ENCODE results near the gene TECR.

Gene TECR

GRCh38 chr19:14520543-14520942 lies 8.9 kb upstream of the TECR start:
- peaks cover 21 to 26% (median 25%) of the 10 kb centered on the region in 11 experiments for H4K20me1 ChIP-seq
- no peaks in the 10 kb centered on the region for H3K27me3 ChIP-seq
- no peak overlapping the region for H3K4me3 ChIP-seq
- peaks cover 52 to 61% (median 58%) of the 10 kb centered on the region in 10 experiments for H3K4me1 ChIP-seq
- peak overlapping the region in 8 of 11 experiments; percentile 75 to 96 (median 82); a peak in 11 of 22 replicates for H3K4me2 ChIP-seq
- peak overlapping the region in 1 of 11 experiments; percentile 64; a peak in 1 of 22 replicates for H3K9ac ChIP-seq
- H3K9me3 ChIP-seq (replicated peaks in 1 of 11), result no peaks in the 10 kb centered on the region
- H3K27ac ChIP-seq, result peak overlapping the region in 6 of 11 experiments; percentile 76 to 83 (median 78); a peak in 11 of 22 replicates
- H3K36me3 ChIP-seq, result peaks cover 12 to 19% (median 17%) of the 10 kb centered on the region in 11 experiments
- no peak for TF ChIP-seq Cebpa-rat (IDR thresholded peaks at IDR 0.05)

DNA sequence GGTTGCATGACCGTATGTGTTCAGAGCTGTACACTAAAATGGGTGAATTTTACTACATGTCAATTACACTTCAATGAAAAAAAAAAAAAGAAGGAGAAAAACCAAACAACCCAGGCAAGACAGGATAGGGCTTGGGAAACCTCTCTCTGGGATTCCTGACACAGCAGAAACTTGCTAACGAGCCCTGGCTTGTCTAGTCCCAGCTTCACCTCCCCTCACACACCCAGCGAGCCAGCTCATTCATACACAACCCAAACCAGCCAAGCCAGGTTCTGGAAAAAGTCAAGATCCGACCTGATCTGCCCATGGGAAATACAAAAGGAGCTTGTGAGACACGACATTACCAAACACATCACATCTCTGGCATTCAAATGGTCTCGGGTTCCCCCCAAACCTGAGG lies 3.7 kb upstream of the TECR start:
- no peaks in the 10 kb centered on the region for H3K27me3 ChIP-seq
- H3K4me3 ChIP-seq, result no peak overlapping the region
- peaks cover 26 to 42% (median 39%) of the 10 kb centered on the region in 10 experiments for H3K4me1 ChIP-seq
- no peak overlapping the region for H3K9ac ChIP-seq
- H4K20me1 ChIP-seq, result peaks cover 0 to 9% (median 3%) of the 10 kb centered on the region in 11 experiments; a peak in 10 of 22 replicates
- H3K4me2 ChIP-seq, result no peak overlapping the region
- no peaks in the 10 kb centered on the region for H3K36me3 ChIP-seq
- no peak for TF ChIP-seq Cebpa-rat (IDR thresholded peaks at IDR 0.05)
- H3K9me3 ChIP-seq (replicated peaks in 1 of 11), result no peaks in the 10 kb centered on the region
- no peak overlapping the region for H3K27ac ChIP-seq

GRCh38 chr19:14526423-14526822 lies 3.0 kb upstream of the TECR start:
- Histone ChIP-seq H3K27me3 (no peaks in the 10 kb centered on the region), H3K9ac (0 out of 22 replicates have a peak overlapping the region, but pooled peaks of 1 of the 11 experiments have one; percentile 3), H4K20me1 (peaks cover 0 to 16% (median 9%) of the 10 kb centered on the region in 11 experiments; a peak in 11 of 22 replicates), H3K27ac (no peak overlapping the region), H3K4me1 (peaks cover 33 to 48% (median 46%) of the 10 kb centered on the region in 10 experiments), H3K4me3 (no peak overlapping the region), H3K4me2 (no peak overlapping the region), H3K9me3 (replicated peaks in 1 of 11) (no peaks in the 10 kb centered on the region), H3K36me3 (no peaks in the 10 kb centered on the region)
- TF ChIP-seq Cebpa-rat (IDR thresholded peaks at IDR 0.05), result no peak

DNA sequence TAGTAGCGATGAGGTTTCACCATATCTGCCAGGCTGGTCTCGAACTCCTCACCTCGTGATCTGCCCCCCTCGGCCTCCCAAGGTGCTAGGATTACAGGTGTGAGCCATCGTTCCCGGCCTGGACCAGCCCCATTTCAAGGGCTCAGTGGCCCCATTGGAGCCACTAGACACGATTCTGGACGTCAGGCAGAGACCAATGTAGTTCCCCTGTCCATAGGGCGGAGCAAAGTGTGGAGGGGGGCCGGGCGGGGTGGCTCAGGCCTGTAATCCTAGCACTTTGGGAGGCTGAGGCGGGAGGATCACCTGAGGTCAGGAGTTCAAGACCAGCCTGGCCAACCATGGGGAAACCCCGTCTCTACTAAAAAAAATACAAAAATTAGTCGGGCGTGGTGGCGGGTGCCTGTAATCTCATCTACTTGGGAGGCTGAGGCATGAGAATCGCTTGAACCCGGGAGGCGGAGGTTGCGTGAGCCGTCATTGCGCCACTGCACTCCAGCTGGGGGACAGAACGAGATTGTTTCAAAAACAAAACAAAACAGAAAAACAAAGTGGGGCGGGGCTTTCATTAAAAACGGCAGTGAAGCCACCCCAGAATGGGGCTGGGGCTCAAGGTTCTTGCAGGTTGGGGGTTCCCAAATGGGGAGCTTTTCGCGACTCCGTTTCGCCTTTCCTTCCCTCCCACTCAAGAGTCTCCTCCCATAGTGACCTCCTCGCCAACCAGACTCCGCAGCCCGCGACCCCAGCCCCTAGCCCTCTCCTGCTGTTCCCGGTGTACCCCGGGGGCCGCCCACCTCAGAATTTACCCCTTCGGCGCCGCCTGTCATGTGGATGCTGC lies 758 bp upstream of the TECR start:
- Histone ChIP-seq H3K36me3 (peaks cover 0 to 11% (median 0%) of the 10 kb centered on the region in 11 experiments; a peak in 3 of 22 replicates), H3K9me3 (replicated peaks in 1 of 11) (no peaks in the 10 kb centered on the region), H3K4me1 (peaks cover 35 to 47% (median 40%) of the 10 kb centered on the region in 10 experiments), H4K20me1 (peaks cover 0 to 34% (median 12%) of the 10 kb centered on the region in 11 experiments; a peak in 14 of 22 replicates), H3K27ac (peak overlapping the region in 10 of 11 experiments; percentile 47 to 80 (median 74); a peak in 20 of 22 replicates), H3K9ac (peak overlapping the region; percentile 64 to 86 (median 77)), H3K27me3 (no peaks in the 10 kb centered on the region), H3K4me3 (peak overlapping the region; percentile 57 to 87 (median 76)), H3K4me2 (peak overlapping the region; percentile 78 to 93 (median 89))
- no peak for TF ChIP-seq Cebpa-rat (IDR thresholded peaks at IDR 0.05)

DNA sequence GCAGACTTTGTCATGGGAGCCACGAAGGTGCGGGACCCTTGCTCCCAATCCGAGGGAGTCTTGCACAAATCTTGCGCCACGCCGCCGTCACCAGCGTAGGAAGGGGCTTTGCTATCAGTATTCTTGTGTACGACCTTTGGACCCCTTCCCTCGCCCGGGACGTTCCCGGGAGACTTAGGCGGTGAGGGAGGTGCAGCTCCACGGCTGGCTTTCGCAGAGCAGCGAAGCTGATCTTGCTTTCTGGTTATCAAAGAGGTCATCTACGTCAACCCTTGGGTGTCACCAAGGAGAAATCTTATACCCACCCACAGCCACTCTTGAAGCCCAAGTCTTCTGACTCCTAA lies 583 bp downstream of the TECR start:
- Histone ChIP-seq H4K20me1 (peaks cover 3 to 44% (median 17%) of the 10 kb centered on the region in 11 experiments; a peak in 15 of 22 replicates), H3K4me1 (peaks cover 33 to 47% (median 42%) of the 10 kb centered on the region in 10 experiments), H3K9me3 (replicated peaks in 1 of 11) (no peaks in the 10 kb centered on the region), H3K4me2 (peak overlapping the region; percentile 84 to 99 (median 90)), H3K9ac (peak overlapping the region; percentile 69 to 86 (median 82)), H3K27ac (peak overlapping the region; percentile 45 to 86 (median 77); a peak in 21 of 22 replicates), H3K4me3 (peak overlapping the region; percentile 70 to 87 (median 76)), H3K36me3 (peaks cover 0 to 24% (median 8%) of the 10 kb centered on the region in 11 experiments; a peak in 16 of 22 replicates), H3K27me3 (no peaks in the 10 kb centered on the region)
- peak in 5 of 11 experiments; percentile 28 to 81 (median 44); a peak in 6 of 22 replicates for TF ChIP-seq Cebpa-rat (IDR thresholded peaks at IDR 0.05)

DNA sequence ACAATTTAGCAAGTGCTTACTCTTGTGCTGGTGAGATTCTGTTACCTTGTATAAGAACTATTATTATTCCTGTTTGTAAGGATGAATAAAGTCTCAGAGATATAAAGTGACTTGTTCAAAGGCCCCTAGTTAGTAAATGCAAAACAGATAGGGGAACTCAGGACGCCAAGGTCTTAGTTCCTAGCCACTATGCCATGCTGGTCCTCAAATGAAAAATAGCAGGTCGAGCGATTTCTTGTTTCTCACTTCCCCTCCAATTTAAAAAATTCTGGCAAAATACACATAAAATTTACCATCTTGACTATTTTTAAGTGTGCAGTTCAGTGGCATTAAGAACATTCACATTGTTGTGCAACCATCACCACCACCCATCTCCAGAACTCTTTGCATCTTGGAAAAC lies 1.1 kb downstream of the TECR start:
- Histone ChIP-seq H3K27ac (peak overlapping the region; percentile 4 to 86 (median 77); a peak in 19 of 22 replicates), H4K20me1 (peaks cover 5 to 46% (median 17%) of the 10 kb centered on the region in 11 experiments; a peak in 15 of 22 replicates), H3K4me2 (peak overlapping the region; percentile 84 to 99 (median 90)), H3K4me3 (peak overlapping the region; percentile 70 to 87 (median 76)), H3K27me3 (no peaks in the 10 kb centered on the region), H3K36me3 (peaks cover 0 to 25% (median 10%) of the 10 kb centered on the region in 11 experiments; a peak in 16 of 22 replicates), H3K9me3 (replicated peaks in 1 of 11) (no peaks in the 10 kb centered on the region), H3K9ac (peak overlapping the region; percentile 69 to 86 (median 82); a peak in 21 of 22 replicates), H3K4me1 (peaks cover 35 to 49% (median 45%) of the 10 kb centered on the region in 10 experiments)
- no peak for TF ChIP-seq Cebpa-rat (IDR thresholded peaks at IDR 0.05)

- Histone ChIP-seq H3K4me2 (peak overlapping the region in 1 of 11 experiments; percentile 87; a peak in 2 of 22 replicates), H3K9me3 (replicated peaks in 1 of 11) (no peaks in the 10 kb centered on the region), H3K36me3 (peaks cover 0 to 25% (median 10%) of the 10 kb centered on the region in 11 experiments; a peak in 16 of 22 replicates), H3K4me1 (peaks cover 43 to 71% (median 63%) of the 10 kb centered on the region in 10 experiments), H3K27ac (peak overlapping the region in 5 of 11 experiments; percentile 6 to 79 (median 53); a peak in 8 of 22 replicates), H3K9ac (peak overlapping the region in 3 of 11 experiments; percentile 20 to 23 (median 22); a peak in 3 of 22 replicates), H4K20me1 (peaks cover 12 to 69% (median 35%) of the 10 kb centered on the region in 11 experiments; a peak in 17 of 22 replicates), H3K27me3 (no peaks in the 10 kb centered on the region), H3K4me3 (no peak overlapping the region)
- no peak for TF ChIP-seq Cebpa-rat (IDR thresholded peaks at IDR 0.05)
Observed at GRCh38 chr19:14533450-14533849, 4.1 kb downstream of the TECR start.

GRCh38 chr19:14536926-14537692 lies 7.7 kb downstream of the TECR start:
- H3K27ac ChIP-seq, result no peak overlapping the region
- no peak for TF ChIP-seq Cebpa-rat (IDR thresholded peaks at IDR 0.05)
- H3K27me3 ChIP-seq, result no peaks in the 10 kb centered on the region
- H3K9me3 ChIP-seq (replicated peaks in 1 of 11), result no peaks in the 10 kb centered on the region
- H3K4me2 ChIP-seq, result peak overlapping the region in 2 of 11 experiments; percentile 11 to 20; a peak in 3 of 22 replicates
- no peak overlapping the region for H3K4me3 ChIP-seq
- H3K36me3 ChIP-seq, result peaks cover 5 to 42% (median 14%) of the 10 kb centered on the region in 11 experiments; a peak in 17 of 22 replicates
- no peak overlapping the region for H3K9ac ChIP-seq
- H3K4me1 ChIP-seq, result peaks cover 29 to 69% (median 48%) of the 10 kb centered on the region in 10 experiments
- H4K20me1 ChIP-seq, result peaks cover 16 to 67% (median 44%) of the 10 kb centered on the region in 11 experiments; a peak in 16 of 22 replicates
